Measurements from ENCODE around the gene RAD23A. TPM values are rescaled to one million over a fixed set of nuclear protein-coding genes. Genes with fewer than 3 reads are reported as not detected.

The RAD23A gene
- total and polyA plus RNA-seq, 10 of the 15 experiments (the other 5 are each of a cell fraction or from before 2014, with no cell fraction given), result 8.8 to 198 (median 119) TPM

DNA sequence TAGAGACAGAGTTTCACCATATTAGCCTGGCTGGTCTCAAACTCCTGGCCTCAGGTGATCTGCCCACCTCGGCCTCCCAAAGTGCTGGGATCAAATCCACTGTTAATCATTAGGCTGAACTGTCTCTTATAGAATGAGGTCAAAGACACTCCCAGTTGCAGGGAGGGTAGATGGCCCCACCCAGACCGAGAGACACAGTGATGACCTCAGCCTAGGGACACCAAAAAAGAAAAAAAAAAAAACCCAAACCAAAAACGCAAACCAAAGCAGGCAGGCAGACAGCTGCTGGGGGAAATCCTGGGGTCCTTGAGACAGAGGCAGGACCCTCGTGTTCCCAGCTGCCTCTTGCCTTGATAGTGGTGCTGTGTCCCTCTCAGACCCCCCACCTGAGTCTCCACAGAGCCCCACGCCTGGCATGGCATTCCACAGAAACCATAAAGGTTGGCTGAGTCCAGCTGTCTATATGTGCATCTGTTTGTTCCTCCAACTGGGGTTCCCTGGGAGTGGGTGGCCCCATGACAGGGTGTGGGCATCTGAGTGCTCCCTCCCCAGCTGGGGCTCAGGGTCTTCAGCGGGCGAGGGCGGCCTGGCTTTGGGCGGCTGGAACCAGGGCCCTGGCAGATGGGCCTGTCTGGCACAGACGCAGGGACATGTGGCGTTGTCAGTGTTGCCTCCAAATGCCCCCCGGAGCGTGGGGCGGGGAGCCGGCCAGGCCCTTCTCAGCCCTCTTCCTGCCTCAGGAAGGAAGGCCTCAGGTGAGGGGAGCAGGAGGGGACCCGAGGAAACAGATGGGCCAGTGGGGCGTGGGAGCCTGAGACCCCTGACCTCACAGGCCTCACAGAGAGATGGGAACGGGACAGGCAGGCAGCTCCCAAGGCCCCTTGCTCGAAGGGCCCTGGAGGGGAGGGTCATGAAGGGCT lies 28.9 kb downstream of the RAD23A start:
- ATAC-seq, result peak; percentile 68
- H3K36me3 ChIP-seq (ENCODE audit: control insufficient read depth in 2 of 2, insufficient read depth in 2 of 2, low read length in 1 of 2), result no peaks in the 10 kb centered on the region
- in situ Hi-C loops (cut with MboI) (loop anchor here (5.0 to 10.0 kb wide), 2 partner anchors 118 to 290 kb away; no protein-coding TSS in a partner anchor), intact Hi-C loops (cut with micrococcal nuclease; ENCODE audit: unreplicated experiment) (loop anchor here (5.0 kb wide), 3 partner anchors 58 to 303 kb away; no protein-coding TSS in a partner anchor)
- no peak for FAIRE-seq
- H3K4me3 ChIP-seq, result no peak overlapping the region
- BruUV-seq (replicated peaks), result no TSS peak
- DNase-seq (ENCODE audit: low read depth, low spot score), result no peak
- POLR2A ChIA-PET, result interaction anchor here (0.6 to 0.7 kb wide), 3 partner anchors 9 to 999 kb away, joined by 3 read pairs; no protein-coding TSS in a partner anchor
- no peak overlapping the region for H3K9ac ChIP-seq (ENCODE audit: control insufficient read depth, insufficient read depth, low read length)
- H3K4me2 ChIP-seq (ENCODE audit: control insufficient read depth, insufficient read depth), result no peak overlapping the region
- no peaks in the 10 kb centered on the region for H3K4me1 ChIP-seq (ENCODE audit: control insufficient read depth, insufficient read depth, low read length)
- peak; percentile 37; the same call in 1 of the 2 replicates for TF ChIP-seq ATF7 (IDR thresholded peaks at IDR 0.05; ENCODE audit: low read depth)
- TF ChIP-seq RFX5 (IDR thresholded peaks at IDR 0.05; ENCODE audit: low read depth, low read length), result no peak
- TF ChIP-seq, protein P1, sequence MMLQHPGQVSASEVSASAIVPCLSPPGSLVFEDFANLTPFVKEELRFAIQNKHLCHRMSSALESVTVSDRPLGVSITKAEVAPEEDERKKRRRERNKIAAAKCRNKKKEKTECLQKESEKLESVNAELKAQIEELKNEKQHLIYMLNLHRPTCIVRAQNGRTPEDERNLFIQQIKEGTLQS (IDR thresholded peaks at IDR 0.05; ENCODE audit: borderline replicate concordance, extremely low read depth, low read depth, low read length), result no peak
- H2AFZ ChIP-seq (ENCODE audit: control insufficient read depth, low read depth, low read length), result no peak overlapping the region
- no peaks in the 10 kb centered on the region for H3K9me3 ChIP-seq (replicated peaks; ENCODE audit: control insufficient read depth, insufficient read depth, low read length)
- H3K27ac ChIP-seq (ENCODE audit: control insufficient read depth, insufficient read depth), result no peak overlapping the region
- WGBS (ENCODE audit: insufficient coverage, insufficient replicate concordance, low lambda C conversion rate, missing lambda C conversion rate), result 16% methylated on average over 18 of the region's 19 CpGs
- CTCF ChIA-PET, result interaction anchor here (0.6 to 13.5 kb wide), 7 partner anchors 9 to 153 kb away, joined by 3 to 247 read pairs (median 25); no protein-coding TSS in a partner anchor
- no peaks in the 10 kb centered on the region for H3K27me3 ChIP-seq (replicated peaks in 1 of 2; ENCODE audit: control insufficient read depth in 2 of 2, insufficient read depth in 2 of 2, low read length in 1 of 2)
- no peaks in the 10 kb centered on the region for H3K79me2 ChIP-seq (ENCODE audit: control insufficient read depth, insufficient read depth, low read length)
- SMC1A ChIA-PET (ENCODE audit: uncharacterized antibody, unreplicated experiment), result interaction anchor here (0.6 to 1.6 kb wide), 2 partner anchors 9 to 32 kb away, joined by 3 to 4 read pairs; no protein-coding TSS in a partner anchor
- RAD21 ChIA-PET (ENCODE audit: unreplicated experiment), result interaction anchor here (1.6 to 5.0 kb wide), 2 partner anchors 9 to 87 kb away, joined by 6 to 49 read pairs; no protein-coding TSS in a partner anchor
- no peaks in the 10 kb centered on the region for H4K20me1 ChIP-seq (ENCODE audit: control insufficient read depth, insufficient read depth)

Data from GM12878 (cell line).